ENCODE results near the gene CELSR3.

The CELSR3 gene

DNA sequence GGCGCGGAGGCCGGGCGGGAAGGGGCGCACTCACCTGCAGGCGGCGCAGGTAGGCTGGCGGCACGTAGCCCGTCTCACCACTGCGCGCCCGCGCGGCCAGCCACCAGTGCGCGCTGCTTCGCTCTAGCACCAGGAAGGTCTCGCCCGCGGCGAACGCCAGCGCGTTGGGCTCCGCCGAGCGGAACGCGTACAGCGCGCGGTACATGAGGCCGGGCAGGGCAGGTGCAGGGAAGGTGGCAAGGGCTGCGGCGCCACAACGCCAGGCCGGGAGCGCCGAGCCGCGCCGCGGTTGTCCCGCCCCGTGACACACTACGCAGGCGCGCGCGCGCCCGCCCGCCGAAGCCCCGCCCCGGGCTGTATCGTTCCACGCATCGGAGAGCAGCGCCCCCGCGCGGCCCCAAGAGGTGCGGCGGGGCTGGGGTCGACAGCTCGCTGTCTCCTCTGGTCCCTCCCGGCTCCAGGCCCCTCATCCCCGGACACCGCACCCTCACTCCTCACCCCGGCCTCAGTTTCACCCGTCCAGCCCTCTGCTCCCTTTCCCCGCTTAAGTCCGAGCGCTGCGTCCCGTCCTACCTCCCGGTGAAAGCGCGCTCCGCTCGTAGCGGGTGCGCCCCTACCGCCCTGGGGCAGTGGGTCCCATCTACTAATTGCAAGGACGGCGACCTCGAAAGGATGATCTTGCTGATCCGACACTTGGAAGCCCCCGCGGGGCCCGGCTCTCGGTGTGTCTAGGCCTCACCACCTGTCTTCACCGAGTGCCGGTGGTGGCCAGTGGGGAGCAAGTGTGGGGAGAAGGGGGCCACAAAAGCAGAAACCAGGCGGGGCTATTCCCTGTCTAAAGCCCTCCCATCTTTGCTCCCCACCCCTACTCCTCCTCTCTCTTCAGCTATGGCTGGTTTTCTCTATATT, 23.2 kb upstream of the CELSR3 start, which contains the start of gene NCKIPSD:
Gene NCKIPSD, minus strand, starts transcription at position 313 of the 909 bp plus-strand sequence. Its CDS starts 108 bp downstream, at position 205.
- peak; percentile 92 for DNase-seq (ENCODE audit: low read depth)

GRCh38 chr3:48685293-48685602, 22.6 kb upstream of the CELSR3 start:
- no peak for DNase-seq (ENCODE audit: low read depth)

DNA sequence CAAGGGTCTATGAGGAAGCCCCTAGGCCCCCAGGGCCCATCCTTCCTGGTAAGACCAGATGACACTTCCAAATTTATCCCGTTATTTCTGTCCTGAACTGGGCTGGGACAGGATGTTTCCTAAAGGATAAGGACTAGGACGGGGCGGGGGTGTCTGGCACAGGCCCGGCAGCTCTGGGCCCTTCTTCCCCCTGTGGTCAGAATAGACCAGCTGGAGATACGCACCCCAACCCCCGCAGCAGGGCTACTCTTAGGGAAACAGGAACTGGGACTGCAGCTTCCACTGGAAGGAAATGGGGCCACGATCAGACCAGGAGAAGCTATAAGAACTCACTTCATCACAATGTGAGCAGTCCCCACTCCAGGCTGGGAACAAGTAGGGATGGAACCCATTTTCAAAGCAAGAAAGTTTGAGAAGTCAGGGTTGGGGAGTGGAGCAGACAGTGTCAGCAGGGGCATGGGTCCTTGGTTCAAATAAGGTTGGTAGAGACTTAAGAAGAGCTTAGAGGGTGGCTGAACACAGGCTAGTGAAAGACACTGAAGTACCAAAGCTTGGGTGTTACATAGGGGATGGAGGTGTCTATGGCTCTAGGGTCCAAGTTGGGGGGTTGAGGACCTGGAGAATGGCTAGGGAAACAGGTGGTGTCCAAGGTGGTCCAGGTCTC, 21.9 kb upstream of the CELSR3 start:
- DNase-seq (ENCODE audit: low read depth) = no peak

- no peak for DNase-seq (ENCODE audit: low read depth)
These were observed 21.3 kb upstream of the CELSR3 start for GRCh38 chr3:48684054-48684349.

DNA sequence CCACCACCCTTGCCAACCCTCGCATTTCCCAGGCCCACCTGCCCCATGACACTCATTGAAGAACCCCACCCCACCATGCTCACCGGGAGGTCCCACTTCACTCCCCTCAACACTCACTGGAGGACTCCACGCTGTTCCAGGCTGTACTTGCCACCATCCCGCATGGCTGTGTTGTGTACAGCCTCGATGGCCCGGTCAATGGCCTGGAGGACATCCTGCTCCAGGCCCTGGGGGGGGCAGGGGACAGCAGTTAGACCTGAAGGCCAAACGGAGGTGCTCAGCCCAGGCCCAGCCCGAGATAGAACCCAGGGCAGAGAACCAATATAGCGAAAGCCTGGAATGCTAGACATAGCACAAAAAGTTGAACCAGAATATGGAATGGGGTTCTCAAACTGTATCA, 20.1 kb upstream of the CELSR3 start:
- DNase-seq (ENCODE audit: low read depth) = no peak

DNA sequence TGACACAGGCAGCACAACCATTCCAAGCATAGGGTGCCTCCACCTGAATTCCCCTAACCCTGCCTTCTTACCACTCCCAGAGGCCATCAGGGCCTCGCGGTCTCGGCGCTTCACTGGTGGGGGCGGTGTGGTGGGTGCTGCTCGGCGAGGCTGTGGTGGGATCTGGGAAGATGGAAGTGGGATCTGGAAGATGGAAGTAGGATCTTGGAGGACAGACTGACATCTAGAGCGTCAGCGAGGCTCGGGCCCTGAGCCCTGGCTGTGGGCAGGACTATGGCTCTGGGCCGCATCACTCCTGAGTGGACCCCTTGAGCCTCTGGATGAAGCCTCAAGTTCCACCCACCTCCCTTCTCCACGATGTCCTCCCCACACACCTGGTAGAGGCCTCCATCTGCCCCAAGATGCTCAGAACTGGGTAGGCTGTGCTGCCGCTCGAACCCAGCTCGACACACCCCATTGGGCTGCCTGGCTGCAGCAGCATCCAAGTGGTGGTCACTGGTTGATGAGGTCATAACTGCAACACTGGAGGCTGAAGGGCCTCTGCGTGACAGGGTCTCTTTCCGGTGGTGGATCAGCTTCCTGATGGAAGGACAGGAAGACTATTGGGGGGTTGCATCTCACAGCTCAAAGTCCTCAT, 19.4 kb upstream of the CELSR3 start:
- DNase-seq (ENCODE audit: low read depth) = no peak

DNA sequence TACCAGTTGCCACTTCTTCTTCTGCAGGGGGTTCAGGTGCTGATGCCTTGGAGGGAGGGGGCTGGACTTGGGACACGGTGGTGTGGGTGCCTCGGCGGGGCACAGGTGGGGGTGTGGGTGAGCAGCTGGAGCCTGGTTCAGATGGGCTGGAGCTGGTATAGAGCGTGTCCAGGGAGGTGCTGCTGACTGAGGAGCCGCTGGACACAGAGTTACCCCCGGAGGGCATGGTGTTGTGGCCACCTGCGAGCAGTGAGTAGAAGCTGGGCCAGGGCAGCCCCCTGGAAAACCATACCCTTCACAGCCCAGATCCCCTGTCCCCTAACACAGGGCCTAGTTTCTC, 18.8 kb upstream of the CELSR3 start:
- no peak for DNase-seq (ENCODE audit: low read depth)

DNA sequence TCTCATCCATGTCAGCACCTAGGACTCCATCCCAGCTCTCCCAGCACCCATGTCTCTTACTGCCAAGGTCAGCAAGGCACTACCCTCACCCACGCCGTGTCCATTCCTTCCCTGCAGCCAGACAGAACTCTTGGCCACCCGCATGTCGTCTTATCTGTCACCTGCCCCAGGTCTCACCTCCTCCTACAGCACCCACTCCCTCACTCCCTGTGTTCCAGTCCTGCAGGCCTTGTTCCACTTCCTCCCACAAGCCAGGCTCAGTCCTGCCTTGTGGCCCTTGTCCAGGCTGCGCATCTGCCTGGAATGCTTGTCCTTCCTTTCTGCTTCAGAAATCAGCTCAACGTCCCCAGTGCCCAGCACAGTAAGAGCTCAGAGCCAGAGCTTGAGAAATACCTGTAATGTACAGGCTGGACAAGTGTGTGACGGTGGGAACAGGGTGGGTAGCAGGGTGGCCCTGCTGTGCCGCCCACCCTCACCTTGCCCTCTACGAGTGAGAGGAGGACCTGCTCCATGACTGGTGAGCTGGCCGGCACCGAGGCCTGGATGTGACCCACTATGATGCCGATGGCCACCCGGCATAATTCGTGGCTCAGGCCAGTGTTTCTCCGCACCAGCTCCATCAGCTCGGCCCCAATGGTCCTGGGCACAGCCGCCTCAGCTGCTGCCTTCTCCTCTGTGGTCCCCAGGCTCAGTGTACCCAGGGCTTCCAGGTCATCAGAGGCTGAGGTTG, 18.3 kb upstream of the CELSR3 start:
- no peak for DNase-seq (ENCODE audit: low read depth)

GRCh38 chr3:48679411-48680391, 17.0 kb upstream of the CELSR3 start:
- no peak for DNase-seq (ENCODE audit: low read depth)

DNA sequence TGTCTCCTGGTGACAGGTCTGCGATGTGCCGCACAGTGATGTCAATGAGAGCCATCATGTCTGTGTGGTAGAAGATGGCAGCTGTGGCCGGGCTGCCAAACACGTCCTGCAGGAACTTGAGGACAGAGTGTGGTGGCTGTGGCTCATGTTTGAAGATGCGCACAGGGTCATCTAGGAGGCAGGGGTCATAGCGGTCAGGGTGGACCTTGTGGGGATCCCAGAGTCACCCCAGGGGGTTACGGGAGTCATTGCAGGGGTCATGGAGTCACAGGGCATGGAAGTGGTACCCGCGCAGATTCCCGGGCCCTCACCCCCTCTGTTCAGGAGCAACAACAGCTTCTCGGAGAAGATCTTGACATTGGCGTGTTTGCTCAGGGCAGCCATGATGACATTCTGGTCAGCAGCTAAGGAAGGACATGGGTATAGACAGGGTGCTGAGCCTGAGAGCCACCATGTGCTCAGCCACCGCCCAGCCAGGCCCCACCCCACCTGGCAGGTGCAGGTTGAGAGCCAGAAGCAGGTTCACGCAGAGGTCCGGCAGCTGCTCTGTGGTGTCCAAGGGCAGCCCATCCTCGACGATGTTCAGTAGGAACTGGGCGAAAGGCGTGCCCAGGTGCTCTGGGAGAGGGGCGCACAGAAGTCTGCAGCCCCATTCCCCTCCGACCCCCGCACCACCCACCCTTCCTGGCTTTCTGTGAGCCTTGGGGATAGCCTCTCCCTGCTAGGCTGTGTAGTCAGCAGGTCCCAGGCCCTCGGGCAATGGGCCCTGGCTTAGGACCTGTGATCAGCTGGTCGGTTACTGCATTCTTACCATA, 16.1 kb upstream of the CELSR3 start:
- no peak for DNase-seq (ENCODE audit: low read depth)

DNA sequence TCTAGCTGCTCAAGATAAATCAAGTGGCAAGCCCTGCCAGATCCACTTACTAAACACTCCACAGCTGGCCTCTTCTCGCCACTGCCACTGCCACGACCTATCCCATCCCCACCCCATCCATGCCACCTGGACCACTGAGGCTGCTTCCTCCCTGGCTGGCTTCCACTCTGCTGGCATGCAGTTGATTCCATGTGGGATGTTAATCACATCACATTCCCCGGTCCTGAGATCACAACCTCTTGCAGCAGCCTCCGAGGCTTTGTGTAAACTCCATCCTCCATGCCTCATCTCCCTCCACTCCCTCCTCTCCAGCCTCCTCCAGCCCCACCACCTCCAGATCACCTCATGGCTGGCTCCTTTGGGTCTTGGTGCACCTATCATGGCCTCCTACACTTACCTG, 15.4 kb upstream of the CELSR3 start:
- no peak for DNase-seq (ENCODE audit: low read depth)

DNA sequence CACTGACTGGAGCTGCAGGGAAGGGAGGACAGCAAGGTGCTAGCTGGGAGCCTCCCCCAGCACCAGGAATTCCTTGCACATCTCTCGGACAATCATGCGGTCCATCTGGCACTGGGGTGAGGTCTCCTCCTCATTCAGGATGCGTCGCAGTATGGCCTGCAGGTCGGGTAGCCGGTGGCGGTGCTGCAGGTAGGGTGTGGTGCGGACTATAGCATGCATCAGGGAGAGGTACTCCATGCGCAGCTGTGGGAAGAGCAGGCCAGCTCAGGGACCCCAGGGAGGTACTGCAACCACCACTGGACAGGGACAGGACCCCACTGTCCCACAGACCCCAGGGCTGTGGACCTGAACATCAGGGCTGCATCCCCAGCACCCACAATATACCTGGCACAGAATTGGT, 11.8 kb upstream of the CELSR3 start:
- DNase-seq (ENCODE audit: low read depth) = no peak

- DNase-seq (ENCODE audit: low read depth) = no peak
These were observed 9.8 kb upstream of the CELSR3 start for GRCh38 chr3:48672522-48672921.

DNA sequence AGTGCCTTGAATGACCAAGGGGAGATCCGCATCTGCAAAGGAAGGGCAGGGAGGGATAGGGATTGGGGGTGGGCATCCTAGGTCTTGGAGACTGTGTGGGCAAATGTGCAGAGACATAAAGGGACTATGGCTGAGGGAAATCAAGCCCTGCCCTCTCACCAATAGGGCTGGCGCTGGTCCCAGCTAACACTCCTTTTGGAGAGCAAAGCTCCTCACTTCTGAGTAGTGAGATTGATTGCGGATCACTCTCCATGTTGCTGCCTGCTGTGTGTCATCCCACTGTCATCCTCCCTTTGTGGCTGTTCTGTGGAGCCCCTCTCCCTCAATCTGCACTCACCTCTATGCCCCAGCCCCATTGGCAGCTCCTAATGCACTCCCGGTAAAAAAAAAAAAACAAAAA, 2.2 kb upstream of the CELSR3 start:
- DNase-seq (ENCODE audit: low read depth) = no peak

GRCh38 chr3:48664313-48664644, 1.6 kb upstream of the CELSR3 start:
- DNase-seq (ENCODE audit: low read depth) = no peak

- peak; percentile 71 for DNase-seq (ENCODE audit: low read depth)
These were observed 1.0 kb upstream of the CELSR3 start for GRCh38 chr3:48663489-48664312.

DNA sequence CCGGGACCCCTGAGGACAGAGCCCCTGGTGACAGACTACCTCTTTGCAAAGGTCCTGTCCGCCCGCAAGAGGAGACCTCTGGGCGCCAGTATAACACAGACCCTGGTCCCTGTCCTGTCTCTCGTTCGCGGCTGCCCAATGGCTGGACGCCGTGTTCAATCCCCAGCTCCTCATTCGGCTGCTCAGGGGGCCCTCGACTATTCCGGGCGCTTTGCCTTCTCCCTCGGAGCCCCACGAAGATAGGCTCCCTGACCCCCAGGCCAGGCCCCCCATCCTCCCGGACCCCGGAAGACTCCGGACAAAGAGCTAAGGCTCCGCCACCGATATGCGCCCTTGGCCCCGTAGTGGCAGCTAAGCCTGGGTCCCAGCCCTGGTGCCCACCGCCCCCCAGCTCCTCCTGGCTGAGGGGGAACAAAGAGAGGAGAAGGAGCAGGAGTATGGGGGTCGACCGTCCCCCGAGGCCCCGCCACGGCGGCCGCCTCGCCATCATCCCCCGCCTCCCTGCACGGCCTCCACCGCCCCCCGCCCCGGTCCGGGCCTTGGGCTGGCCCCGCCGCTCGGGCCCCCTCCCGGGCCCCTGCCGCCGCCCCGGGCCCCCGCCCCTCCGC, 437 bp downstream of the CELSR3 start:
- DNase-seq (ENCODE audit: low read depth) = no peak

GRCh38 chr3:48661501-48662144, 1.1 kb downstream of the CELSR3 start:
- peak; percentile 65 for DNase-seq (ENCODE audit: low read depth)

Measured in activated T-cell treated with anti-CD3 and anti-CD28 coated beads for 1 hour (primary cell).